ENCODE results near the gene PFN2.

PFN2 gene

GRCh38 chr3:149917124-149917667 lies 53.5 kb downstream of the PFN2 start:
- DNase-seq (ENCODE audit: low read depth in 2 of 2), result no peak
